SW 1271 (cell line): ENCODE measurements around the gene DUS2.
"Not testable (repeated sequence)": the region's sequence is repeated elsewhere in the genome, so short reads cannot be mapped to it uniquely, and the experiment has no call there.

Experiments
- DNase-seq, 2 experiments: peaks; one replicate each; lab custom pipeline; 2025; lab: John Stamatoyannopoulos, UW

Gene DUS2

GRCh38 chr16:68022728-68023537 lies at the start of gene DUS2, which contains the start of gene DDX28:
Gene DUS2, plus strand, starts transcription at chr16:68023284. Its CDS starts 14,740 bp downstream, at chr16:68038024.
Gene DDX28, minus strand, starts transcription at chr16:68023232. Its CDS starts 30 bp downstream, at chr16:68023202.
- peak; percentile 68 to 77 for DNase-seq

DNA sequence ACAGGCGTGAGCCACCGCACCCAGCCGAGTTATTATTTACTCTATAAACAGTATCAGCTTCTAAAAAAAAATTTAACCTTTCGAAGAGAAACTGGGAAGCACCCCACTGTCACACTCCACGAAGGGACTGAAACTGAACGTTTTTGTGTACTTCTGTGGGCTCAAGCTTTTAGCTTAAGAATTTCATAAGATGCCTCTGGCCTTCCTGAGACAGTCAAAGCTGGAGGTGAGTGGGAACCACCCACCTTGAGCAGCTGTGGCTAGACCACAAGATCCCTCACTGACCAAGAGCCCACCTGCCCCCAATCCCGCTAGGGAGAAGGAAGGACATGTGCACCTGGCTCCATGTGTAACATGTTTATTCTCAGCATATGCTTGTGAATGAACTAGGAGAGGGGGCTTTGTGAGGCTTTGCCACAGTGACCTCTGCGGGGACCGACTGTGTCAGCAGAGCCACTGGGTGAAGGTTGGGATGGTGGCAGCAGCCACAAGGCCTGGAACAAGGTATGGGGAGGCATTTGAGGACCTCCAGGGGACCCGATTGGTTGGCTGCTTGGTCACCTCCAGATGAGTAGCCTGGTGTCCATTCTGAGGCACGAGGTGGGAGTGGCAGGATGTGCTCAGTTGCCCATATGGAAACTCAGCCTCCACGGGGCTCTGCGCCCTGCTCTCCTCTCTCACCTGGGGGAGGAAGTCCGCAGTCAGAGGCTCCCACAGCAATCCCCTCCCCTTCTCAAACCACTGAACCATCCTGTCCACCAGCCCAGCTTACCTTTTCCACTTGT lies 47.6 kb upstream of the DUS2 start:
- no peak for DNase-seq

GRCh38 chr16:67976205-67976604 lies 46.9 kb upstream of the DUS2 start:
- no peak for DNase-seq

DNA sequence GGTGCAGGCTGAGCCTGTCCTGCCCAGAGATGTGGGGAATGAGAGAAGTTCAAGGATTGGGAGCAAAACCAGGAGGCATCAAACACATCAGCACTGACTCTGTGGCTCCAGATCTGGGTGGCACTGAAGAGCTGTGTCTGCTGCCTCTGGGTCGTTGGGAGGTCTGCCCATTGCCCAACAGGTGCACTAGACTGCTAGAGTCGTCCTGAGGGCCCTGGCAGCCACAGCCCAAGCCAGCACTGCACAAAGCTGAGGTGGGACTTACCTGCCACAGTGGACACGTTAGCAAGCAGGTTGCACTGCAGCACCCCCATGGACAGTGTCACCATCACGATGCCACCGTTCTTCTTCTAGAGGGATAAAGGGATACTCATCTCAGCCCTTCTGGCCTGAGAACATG lies 46.1 kb upstream of the DUS2 start:
- no peak for DNase-seq

- DNase-seq: no peak
Measured at GRCh38 chr16:67977469-67978227, 45.4 kb upstream of the DUS2 start.

- DNase-seq: no peak
Measured at GRCh38 chr16:67979955-67980678, 43.0 kb upstream of the DUS2 start, which contains the start of gene DPEP3. Gene DPEP3, minus strand, starts transcription at chr16:67980499. Its CDS starts 119 bp downstream, at chr16:67980380.

DNA sequence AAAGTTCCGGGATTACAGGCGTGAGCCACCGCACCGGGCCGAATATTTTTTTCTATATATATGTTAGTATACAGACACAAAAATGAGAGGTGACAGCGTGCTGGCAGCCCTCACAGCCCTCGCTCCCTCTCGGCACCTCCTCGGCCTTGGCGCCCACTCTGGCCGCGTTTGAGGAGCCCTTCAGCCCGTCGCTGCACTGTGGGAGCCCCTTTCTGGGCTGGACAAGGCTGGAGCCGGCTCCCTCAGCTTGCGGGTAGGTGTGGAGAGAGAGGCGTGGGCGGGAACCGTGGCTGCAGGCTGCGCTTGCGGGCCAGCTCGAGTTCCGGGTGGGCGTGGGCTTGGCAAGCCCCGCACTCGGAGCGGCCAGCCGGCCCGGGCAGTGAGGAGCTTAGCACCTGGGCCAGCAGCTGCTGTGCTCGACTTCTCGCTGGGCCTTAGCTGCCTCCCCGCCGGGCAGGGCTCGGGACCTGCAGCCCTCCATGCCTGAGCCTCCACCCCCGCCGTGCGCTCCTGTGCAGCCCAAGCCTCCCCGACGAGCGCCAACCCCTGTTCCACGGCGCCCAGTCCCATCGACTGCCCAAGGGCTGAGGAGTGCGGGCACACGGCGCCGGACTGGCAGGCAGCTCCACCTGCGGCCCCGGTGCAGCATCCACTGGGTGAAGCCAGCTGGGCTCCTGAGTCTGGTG lies 40.9 kb upstream of the DUS2 start:
- no peak for DNase-seq

DNA sequence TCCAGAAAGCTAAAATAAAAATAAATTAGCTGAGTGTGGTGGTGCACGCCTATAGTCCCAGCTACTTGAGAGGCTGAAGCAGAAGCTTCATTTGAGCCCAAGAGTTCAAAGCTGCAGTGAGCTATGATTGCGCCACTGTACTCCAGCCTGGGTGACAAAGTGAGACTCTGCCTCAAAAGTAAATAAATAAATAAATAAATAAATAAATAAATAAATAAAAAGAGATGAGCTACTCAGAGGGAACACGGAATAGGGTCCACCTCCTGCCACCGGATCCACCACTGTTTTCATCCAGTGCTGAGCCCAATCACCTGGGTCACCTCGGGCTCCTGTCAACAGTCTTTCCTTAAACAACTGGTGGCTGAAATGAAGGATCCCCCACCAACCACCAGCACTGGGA lies 36.1 kb upstream of the DUS2 start:
- no peak for DNase-seq

- DNase-seq: no peak
Measured at GRCh38 chr16:67987460-67988160, 35.5 kb upstream of the DUS2 start.

- no peak for DNase-seq
Measured at GRCh38 chr16:67988675-67989074, 34.4 kb upstream of the DUS2 start.

DNA sequence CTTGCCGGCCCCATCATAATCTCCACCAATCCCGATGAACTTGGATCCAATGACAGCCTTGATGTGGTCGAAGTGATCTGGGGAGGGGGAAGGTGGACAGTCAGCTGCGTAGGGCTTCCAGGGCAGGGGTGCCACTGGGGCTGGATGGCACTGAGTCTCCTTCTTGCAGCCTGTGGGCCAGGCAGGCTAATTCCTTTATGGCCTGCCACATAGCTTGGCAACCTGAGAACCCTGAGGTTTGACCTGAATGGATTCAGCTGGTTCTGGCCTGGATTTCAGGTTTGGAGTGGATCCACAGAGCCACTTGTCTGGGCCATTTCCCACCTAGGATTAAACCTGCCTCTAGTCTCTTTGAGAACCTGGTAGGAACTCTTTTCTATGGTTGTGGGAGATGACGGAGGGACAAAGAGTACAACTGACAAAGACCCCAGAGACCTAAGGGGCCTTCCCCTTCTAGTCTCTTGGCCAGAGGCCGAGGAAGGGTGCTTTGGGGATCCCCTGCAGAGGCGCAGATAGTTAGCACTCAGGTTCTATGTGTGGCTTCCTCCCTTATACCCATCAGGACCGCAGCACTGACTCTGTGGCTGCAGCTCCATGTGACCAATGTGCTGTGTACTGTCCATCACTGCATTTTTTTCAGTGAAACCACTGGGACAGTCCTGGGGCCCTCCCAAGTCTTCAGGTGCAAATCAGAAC lies 33.6 kb upstream of the DUS2 start:
- DNase-seq: no peak

DNA sequence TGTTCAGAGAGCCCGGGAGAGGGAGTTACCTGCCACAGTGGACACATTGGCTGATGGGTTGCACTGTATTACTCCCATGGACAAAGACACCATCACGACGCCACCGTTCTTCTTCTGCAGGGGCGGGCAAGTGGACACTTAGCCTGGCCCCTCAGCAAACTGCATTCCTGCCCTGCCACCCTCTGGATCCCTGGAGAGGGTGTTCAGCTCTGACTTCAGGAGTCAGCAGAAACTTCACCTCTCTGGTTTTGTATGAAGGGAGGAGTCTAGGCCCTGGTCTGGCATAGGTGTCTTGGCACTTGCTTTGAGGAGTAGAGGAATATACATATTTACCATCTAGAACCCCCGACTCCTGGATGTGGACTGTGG lies 33.1 kb upstream of the DUS2 start:
- DNase-seq: no peak

- DNase-seq: no peak
Measured at GRCh38 chr16:67992661-67993206, 30.4 kb upstream of the DUS2 start.

- peak in 1 of 2 experiments; percentile 57 for DNase-seq
Measured at GRCh38 chr16:67993207-67994039, 29.7 kb upstream of the DUS2 start.

GRCh38 chr16:67994040-67994408 lies 29.1 kb upstream of the DUS2 start:
- DNase-seq: not testable (repeated sequence)

DNA sequence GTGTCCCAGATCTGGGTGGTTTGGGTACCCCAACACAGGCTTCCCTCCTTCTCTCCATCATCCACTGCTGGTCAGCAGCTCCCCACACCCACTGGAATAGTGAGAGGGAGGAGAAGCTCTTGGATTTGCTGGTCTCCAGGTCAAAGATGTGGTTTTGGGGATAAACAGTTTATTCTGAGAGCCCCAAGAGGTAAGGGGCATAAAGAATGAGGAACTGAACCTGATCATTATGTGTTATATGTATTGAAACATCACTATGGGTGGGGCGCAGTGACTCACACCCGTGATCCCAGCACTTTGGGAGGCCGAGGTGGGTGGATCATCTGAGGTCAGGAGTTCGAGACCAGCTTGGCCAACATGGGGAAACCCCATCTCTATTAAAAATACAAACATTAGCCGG lies 27.7 kb upstream of the DUS2 start:
- no peak for DNase-seq

DNA sequence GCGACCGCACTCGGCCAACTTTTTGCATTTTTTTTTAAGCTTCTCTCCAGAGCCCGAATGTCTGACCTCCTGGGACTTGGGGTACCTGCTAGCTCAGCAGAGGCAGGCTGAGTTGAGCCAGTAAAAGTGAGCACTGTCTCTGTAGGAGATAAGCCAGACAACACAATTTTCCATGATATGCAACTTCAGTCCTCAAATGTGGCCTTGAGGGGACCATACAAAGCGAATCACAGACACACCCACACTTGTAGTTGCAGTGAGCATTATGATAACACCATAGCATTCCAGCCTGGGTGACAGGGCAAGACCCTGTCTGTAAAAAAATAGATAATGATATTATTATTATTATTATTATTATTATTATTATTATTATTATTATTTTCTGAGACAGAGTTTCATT lies 26.4 kb upstream of the DUS2 start:
- no peak for DNase-seq

DNA sequence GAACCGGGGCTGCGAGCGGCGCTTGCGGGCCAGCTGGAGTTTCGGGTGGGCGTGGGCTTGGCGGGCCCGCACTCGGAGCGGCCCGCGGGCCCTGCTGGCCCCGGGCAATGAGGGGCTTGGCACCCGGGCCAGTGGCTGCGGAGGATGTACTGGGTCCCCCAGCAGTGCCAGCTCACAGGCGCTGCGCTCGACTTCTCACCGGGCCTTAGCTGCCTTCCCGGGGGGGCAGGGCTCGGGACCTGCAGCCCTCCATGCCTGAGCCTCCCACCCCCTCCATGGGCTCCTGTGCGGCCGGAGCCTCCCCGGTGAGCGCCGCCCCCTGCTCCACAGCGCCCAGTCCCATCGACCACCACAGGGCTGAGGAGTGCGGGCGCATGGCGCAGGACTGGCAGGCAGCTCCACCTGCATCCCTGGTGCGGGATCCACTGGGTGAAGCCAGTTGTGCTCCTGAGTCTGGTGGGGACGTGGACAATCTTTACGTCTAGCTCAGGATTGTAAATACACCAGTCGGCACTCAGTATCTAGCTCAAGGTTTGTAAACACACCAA lies 24.8 kb upstream of the DUS2 start:
- not testable (repeated sequence) for DNase-seq
